ENCODE data around the gene IQSEC1.

IQSEC1 gene

DNA sequence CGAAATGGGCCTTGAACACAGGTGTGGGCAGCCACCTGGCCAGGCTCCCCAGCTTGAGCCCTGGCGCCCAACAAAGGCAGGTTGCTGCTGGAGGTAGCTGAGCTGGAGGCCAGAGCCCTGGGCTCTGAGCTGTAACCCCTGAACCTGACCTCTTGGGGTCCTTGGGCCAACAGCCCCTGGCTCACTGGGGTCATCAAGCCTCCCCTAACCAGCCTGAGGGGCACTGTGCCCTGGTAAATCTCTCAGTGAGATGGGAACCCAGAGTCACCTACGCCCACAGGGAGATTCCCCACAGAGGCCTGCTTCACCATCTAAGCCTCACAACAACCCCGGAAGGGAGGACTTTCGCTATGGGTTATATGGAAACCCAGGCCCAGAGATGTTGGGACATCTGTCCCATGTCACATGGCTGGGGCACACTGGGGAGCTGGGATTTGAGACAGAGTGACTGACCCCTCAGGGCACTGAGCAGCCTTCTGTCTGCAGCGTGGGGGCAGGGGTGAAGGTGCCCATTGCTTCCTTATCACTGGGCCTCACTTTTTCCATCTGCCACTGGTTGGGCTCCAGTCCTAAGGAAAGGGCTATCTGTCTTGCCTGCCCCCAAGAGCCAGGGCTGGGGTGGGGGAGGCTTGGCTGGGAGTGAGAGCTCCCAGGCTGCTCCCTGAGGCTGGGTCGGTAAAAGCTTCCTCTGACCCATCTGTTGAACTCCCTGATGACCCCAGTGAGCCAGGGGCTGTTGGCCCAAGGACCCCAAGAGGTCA lies 59.1 kb downstream of the IQSEC1 start:
- DNase-seq, result no peak

DNA sequence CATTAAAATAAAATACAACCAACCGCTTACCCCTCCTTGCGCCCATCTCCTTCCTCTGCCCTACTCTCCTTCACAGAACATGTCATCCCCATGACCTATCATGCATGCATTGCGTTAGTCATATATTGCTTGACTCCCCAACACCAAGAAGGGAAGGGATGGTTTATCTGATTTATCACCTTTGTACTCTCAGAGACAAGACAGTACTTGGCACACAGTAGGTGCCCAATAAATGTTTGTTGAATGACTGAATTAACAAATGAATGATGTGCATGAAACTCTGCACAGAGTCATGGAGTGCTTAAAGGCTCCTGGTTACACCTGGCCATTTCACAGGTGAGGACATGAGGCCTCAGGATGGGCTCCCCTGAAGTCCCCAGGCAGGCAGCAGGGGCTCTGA lies 59.7 kb downstream of the IQSEC1 start:
- no peak for DNase-seq

DNA sequence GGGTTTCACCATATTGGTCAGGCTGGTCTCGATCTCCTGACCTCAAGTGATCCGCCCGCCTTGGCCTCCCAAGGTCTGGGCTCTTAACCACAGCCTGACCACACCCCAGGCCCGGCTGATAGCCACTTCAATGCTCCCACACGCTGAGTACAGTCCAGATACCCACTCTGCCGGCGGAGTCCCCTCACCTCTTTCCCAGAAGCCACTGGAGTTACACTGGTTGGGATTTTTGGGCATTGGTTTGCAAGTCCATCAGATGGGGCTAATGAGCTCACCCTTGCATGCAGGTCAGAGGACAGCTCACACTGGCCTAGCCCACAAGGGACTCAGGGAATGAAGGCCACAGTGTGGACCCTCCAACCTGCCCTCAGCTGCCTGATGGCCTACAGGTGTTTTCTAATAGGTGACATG lies 60.1 kb downstream of the IQSEC1 start:
- no peak for DNase-seq

DNA sequence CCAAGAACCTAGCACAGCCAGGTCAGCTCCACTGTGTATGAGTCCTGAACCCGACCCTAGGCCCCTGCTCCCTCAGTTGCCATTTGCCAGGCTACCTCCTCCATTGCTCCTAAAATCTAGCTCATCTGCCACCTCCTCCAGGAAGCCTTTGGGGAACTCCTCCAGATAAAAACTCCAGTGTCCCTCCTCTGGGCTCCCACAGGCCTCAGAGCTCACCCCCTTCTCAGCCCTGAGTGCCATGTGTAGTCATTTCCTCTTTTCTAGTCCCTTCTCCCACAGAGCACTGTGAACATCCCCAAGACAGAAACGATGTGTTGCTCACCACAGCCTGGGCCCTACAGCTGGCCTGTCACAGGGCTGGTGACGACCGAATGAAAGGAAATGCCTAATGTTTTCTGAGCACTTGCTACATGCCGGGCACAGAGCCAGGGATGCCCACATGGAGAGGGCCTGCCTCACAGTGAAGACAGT lies 61.0 kb downstream of the IQSEC1 start:
- no peak for DNase-seq

DNA sequence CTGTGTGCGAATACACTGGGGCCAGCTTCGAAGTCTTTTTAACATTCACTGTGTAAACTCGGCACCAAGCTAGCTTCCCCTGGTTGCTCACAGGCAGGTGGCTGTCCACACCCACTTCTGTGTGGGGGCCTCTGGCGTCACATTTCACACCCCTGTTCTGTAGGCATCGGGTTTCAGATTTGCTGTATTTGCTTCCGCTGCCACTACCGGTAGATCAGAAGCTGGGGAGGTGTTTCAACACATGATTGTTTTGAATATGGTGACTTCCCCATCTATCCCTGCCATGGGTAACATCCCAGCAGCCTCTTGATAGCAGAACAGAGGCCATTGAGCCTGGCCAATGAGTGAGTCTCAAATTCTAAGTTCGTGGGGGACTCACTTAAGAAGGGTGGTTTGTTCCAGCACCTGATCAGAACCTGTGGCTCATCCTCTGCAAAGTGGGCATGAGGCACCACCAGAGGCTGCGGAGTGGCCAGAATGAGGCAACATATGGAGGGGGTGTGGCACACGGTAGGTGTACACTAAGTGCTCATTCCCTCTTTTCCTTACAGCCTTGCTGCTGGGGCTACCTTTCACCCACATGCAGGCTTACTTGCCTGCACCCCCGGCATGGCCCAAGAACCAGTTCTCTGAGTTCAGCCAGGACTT lies 61.5 kb downstream of the IQSEC1 start:
- DNase-seq, result peak; percentile 69

DNA sequence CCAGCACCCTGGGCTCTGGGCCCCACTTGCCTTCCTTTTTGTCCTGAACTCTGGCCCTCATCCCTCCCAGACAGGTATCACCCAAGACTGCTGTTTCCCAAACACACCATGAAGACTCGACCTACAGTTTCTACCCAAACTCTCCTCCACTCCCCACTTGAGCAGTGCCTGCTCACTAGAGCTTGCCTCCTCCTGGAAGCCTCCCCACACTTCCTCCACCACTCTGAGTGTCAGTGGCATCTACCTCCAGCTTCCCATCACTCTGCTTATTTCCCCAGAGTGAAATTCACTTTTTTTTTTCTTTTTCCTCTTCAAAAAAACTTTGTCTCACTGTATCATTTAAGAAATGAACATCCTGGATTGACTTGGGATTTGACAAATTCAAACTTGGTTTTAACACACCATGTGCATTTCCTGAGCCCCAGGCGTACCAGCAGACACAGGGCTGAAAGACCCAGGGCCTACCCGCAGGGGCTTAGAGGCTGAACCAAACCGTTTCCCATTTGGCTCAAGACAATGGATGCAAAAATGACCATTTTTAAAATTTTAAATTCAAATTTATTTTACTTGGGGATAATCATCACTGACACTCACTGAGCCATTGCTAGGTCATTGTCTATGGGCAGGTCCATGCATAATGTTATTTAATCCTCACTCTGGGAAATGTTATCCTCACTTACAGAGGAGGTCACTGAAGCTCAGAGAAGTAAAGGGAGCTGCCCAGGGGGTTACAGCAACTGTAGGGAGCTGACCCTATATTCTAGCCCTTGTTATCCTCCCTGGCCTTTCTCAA lies 62.3 kb downstream of the IQSEC1 start:
- no peak for DNase-seq

DNA sequence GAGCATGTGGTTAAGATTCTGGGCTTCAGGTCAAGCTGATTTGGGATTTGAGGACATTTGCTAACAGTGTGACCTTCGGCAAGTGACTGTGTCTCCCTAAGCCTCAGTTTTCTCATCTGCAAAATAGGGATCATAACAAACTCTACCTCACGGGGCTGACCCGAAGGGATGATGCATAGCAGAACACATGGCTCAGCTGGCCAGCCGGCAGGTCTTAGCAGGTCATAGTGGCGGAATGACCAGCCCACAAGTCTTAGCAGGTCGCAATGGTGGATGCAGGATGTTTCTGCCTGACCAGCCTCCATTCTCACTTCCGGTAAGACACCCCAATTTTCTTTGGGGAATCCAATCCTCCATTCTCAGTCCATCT lies 63.3 kb downstream of the IQSEC1 start:
- no peak for DNase-seq

DNA sequence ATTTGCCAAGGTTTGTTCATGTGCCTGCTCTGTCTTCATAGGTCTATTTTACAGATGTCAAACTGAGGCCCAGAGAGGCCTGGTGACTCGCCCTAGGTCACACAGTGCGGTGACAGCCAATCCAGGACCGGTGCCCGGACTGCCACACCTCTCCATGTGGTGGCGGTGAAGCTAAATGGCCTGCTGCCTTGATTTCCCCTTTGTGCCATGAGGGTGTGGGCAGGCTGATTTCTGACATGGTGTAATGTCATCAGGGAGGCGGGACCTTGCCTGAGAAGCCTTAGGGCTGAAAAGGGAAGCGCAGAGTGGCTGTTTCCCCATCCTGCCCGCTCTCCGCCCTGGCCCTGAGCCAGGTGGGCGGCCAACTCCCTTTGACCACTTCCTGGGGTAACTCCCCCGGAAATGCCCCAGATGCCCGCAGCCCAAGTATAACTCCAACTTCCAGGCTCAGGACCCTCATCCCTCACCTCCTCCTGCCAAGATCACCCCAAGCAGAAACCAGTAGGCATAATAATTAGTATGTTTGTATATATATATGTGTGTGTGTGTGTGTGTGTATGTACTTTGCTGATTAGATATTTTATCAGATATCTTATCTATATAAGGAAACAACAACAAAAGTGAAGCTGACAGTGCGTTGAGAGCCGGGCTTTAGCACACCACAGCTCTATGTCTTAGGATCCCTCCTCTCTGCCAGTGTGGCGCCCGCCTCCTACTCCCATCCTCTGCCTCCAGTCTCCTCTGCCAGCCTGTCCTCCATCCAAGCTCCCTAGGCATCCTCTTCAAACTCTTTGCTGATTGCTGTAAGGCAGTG lies 63.9 kb downstream of the IQSEC1 start:
- DNase-seq, result no peak

DNA sequence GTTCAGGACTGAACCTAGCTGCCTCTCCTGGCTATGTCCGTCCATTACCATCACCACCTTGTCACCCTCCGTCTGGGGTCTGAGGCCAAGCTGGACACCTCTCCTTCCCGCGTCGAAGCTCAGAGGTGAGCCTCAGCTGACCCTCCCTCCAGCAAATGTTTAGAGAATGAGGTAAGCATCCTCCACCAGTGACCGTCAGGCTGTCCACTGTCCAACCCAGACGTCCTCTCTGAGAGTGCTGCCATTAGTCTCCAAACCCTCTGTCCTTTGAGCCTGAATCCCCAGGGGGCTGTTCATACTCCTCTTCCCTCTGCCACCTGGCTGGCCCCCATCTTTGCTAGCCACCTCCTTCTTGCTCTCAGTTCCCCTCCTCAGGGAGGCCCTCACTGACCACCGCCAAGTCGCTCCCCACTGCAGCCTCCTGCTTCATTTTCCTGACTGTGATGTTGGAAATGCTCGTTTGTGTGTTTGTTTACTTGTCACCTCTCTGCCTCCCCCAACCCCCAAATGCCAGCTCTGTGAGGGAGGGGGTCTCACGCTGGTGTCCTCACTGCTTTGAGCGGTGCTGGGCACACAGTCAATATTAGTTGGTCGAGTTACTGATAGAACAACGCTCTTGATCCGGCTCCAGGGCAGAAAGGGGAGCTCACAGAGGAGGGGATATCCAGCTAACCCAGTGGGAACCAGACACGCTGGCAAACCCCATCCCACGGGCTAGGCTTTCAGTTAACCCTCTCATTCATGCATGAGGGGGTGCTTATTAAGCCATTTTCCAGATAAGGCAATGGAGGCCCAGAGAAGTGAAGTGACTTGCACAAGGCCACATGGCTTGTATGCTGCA lies 64.9 kb downstream of the IQSEC1 start:
- DNase-seq, result no peak

DNA sequence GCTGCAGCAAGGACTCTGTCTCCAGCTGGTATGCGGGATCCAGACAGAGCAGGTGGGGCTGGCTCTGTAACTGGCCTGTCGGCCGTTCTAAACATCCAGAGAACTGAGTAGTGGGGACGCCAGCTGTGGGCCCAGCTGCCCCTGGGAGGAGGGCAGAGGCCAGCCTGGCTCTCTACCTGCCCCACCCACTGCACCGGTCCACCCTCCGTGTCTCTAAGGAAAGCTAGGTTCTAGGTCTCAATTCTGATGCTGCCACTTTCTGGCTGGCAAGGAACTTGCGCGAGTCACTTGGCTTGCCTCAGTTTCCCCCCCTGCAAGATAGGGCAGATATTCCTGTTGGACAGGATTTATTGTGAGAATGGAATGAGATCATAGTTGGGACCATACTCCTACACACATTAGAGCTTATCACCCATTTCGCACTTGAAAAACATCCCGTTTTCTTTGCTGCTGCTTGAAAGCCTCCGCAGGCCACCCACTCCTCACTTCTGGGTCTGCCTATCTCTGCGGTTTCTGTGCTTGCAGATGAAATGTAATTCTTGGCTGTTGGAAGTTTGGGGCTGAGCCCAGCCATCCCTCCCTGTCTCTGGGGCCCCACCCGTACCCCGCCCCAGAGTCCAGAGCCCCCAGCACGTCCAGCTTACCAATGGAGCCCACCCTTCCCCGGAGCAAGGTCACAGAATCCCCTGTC lies 65.8 kb downstream of the IQSEC1 start:
- DNase-seq, result no peak

DNA sequence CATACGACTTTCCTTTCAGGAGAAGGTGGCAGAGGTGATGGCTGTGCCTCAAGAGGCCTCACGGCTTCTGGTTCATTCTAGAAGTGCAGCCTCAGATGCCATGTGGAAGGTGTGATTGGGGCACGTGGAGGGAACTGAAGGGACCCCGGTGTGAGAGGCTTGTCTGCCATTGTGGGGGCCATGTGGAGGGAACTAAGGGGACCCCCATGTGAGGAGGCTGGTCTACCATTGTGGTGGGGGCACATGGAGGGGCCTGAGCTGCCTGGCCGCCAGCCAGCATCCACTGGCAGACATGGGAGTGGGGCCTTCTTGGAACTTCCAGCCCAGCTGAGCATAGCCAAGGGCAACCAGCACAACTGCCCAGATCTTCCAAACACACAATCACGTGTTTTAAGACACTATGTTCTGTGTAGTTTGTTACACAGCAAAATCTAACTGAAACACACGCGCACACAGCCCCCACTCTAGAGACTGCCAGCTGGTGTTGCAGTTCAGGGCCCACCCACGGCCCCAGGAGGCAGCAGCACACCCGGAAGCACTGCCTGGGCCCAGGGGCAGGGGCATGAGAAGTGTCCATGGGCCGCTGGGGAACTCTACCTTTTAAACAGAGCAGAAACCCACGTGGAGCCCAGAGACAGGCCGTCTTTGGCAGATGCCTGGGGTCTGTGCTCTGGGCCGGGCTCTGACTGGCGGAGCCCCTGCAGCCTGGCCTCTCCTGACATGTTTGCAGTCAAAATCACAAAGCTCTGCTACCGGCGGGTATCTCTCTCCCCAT lies 66.8 kb downstream of the IQSEC1 start:
- DNase-seq, result no peak

DNA sequence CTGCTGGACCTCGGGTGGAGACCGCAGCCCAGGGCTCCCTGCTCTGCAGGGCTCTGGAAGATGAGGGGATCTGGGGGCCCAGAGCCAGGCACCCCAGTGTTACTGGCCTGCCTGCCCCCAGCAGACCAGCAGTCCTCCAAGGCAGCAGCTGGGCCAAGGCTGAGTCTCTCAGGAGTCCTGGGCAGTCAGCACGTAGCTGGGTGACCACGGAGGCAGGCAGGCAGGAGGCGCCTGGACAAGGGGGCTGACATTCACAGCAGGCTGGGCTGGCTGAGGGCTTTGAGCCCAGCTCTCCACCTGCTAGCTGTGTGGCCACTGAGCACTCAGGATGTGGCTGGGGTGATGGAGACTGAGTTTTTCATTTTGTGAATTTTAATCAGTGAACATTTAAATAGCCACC lies 67.9 kb downstream of the IQSEC1 start:
- DNase-seq, result no peak

DNA sequence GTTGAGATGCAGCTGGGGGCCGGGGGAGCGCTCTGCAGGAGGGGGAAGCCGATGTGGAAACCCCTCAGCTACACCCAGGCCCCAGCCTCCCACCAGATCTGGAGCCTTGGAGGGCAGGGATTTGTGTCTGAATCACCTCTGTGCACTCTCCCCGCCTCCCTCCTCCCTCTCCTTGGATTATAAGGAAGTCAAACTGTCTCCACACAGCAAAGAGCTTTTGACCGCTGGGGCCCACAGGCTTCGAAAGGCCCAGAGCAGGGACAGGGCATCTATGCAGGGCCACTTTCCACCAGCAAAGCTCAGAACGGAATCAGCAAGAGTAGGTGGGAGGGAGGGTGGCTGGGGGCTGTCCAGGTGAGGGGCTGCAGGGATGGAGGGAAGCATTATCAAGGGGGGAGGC lies 68.9 kb downstream of the IQSEC1 start:
- no peak for DNase-seq

DNA sequence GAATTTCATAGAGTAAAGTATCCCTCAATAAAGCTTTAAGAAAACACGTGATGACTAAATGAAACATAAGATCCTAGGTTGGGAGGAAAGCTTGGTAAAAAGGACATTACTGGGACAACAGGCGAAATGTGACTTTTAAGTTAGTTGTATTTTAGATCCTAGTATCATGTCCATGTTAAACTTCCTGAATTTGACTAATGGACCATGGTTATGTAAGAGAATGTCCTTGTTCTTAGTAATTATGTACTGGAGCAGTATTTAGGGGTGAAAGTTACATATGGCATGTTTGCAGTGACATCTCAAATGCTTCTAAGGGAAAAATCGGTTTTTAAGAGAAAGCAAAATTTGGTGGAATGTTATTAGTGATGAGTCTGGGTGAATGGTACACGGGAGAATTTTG lies 69.6 kb downstream of the IQSEC1 start:
- no peak for DNase-seq

DNA sequence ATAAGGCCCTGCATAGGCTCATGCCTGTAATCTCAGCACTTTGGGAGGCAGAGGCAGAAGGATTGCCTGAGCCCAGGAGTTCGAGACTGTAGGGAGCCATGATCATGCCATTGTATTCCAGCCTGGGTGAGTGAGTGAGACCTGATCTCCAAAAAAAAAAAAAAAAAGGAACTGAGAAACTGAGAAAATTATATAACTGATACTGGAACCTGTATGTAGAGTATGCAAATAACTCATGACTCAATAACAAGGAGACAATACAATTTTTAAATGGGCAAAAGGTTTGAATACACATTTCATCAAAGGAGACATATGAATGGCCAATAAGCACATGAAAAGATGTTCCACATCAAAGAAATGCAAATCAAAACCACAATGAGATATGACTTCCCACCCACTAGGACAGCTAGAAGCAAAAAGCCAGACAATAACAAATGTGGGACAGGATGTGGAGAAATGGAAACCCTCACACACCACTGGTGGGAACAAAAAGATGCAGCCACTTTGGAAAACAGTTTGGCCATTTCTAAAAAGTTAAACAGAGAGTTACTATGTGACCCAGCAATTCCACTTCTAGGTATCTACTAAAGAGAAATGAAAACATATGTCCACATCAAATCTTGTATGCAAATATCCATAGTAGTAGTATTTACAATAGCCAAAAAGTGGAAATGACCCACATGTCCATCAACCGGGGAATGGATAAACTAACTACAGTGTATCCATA lies 70.7 kb downstream of the IQSEC1 start:
- DNase-seq, result no peak

DNA sequence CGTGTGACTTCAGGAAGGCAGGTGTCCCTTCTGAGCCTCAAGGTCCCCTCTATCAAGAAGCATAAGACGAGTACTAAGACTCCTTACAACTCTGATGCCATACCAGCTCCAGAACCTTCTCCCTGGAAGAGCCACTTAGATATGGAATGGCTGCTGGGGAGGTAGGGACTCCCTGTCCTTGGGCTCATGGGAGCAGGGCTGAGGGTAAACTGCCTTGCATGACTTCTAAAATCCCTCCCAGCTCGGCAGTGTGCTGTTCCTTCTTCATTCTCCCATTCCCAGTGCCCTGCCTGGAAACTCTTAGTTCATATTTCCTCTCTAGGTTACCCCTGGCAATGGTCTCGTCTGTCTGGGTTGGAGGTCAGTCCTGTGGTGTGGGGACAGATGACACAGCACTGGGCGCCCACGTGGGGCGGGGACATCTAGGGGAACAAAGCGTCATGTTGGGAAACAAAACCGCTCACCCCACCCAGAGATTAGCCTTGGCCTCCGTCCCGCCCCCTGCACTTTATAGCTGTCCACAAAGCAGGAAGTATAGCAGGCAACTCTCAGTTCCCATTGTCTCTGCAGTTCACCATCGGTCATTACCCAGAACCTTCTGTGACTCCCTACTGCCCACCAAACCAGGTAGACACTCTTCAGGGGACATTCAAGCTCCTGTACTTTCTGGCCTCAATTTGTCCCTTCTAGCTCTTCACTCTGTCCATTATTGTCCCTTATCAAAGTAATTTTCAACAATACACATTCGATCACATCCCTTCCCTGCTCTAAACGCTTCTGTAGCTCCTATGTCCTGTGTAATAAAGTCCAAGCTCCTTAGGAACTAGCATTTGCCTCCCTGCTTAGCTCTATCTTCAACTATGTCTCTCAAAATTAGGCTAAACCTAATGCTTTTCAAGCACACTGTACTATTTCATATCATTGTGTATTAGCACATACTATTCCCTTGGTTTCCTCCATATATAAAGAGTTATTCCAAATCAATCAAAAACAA lies 73.8 kb downstream of the IQSEC1 start:
- no peak for DNase-seq

DNA sequence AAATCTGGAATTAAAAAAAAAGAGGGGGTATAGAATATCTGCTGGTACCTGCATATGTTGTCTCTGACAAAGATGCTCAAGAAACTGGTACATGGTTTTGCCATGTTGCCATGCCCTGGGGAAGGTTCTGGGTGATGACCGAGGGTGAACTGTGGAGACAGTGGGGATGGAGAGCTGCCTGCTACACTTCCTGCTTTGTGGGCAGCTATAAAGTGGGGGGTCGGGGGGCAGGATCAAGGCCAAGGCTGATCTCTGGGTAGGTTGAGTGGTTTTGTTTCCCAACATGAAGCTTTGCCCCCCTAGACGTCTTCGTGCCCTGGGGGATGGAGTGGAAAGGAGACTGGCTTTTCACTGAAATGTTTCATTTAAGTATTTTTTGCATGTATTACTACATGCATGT lies 74.6 kb downstream of the IQSEC1 start:
- no peak for DNase-seq

DNA sequence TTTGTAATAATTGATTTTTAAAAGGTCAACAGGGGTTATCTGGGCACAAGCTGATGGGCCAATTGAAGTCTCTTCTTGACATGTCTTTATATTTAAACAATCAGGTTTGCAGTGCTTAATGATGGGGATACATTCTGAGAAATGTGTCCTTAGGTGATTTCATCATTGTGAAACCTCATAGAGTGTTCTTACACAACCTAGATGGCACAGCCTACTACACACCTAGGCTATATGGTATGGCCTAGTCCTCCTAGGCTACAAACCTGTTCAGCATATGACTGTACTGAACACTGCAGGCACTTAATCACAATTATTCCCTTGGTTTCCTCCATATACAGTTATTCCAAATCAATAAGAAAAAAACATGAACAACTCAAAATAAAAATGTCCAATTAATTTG lies 75.8 kb downstream of the IQSEC1 start:
- no peak for DNase-seq

DNA sequence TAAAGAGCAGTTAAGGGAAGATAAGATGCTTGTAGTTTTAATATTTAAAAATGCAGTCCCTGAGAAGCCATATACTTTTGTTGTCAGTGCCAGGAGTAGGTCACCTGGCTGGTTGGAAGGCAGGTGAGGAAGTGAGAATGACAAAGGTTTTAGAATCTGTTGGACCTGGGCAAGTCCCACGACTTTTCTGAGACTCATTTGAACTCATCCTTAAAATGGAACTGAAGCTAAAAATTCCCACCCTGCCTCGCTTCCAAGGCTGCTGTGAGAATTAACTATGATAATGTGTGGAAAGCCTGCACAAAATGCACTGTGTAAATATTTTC lies 77.1 kb downstream of the IQSEC1 start:
- DNase-seq, result no peak

All from activated T-cell treated with anti-CD3 and anti-CD28 coated beads for 4 hours (primary cell).